NCI-H526 treated with DMSO at 0.1 percent for 48 hours (cell line): Measurements from ENCODE around the gene CRKL.
"Not testable (repeated sequence)": the region's sequence is repeated elsewhere in the genome, so short reads cannot be mapped to it uniquely, and the experiment has no call there.

Experiments used
- DNase-seq: peaks from one replicate; lab custom pipeline; 2025; lab: John Stamatoyannopoulos, UW

Gene CRKL

GRCh38 chr22:20933910-20934309, 16.7 kb downstream of the CRKL start:
- no peak for DNase-seq

GRCh38 chr22:20935049-20935448, 17.8 kb downstream of the CRKL start:
- not testable (repeated sequence) for DNase-seq

GRCh38 chr22:20935780-20936539, 18.8 kb downstream of the CRKL start:
- DNase-seq: not testable (repeated sequence)

GRCh38 chr22:20937031-20937793, 20.0 kb downstream of the CRKL start:
- no peak for DNase-seq

- no peak for DNase-seq
Observed at GRCh38 chr22:20937794-20938671, 20.8 kb downstream of the CRKL start.

- not testable (repeated sequence) for DNase-seq
Observed at GRCh38 chr22:20939457-20940185, 22.4 kb downstream of the CRKL start.

GRCh38 chr22:20940186-20940651, 23.0 kb downstream of the CRKL start:
- no peak for DNase-seq

- no peak for DNase-seq
Observed at GRCh38 chr22:20940904-20941385, 23.7 kb downstream of the CRKL start.

GRCh38 chr22:20942203-20942902, 25.1 kb downstream of the CRKL start:
- not testable (repeated sequence) for DNase-seq

GRCh38 chr22:20943104-20943933, 26.1 kb downstream of the CRKL start:
- DNase-seq: no peak

GRCh38 chr22:20944042-20944441, 26.8 kb downstream of the CRKL start:
- no peak for DNase-seq

GRCh38 chr22:20945578-20945934, 28.3 kb downstream of the CRKL start:
- DNase-seq: no peak

GRCh38 chr22:20946080-20946986, 29.1 kb downstream of the CRKL start:
- no peak for DNase-seq

- no peak for DNase-seq
Observed at GRCh38 chr22:20946991-20947390, 29.8 kb downstream of the CRKL start.

GRCh38 chr22:20948450-20948849, 31.2 kb downstream of the CRKL start:
- no peak for DNase-seq

- DNase-seq: no peak
Observed at GRCh38 chr22:20948989-20949388, 31.8 kb downstream of the CRKL start.

- no peak for DNase-seq
Observed at GRCh38 chr22:20949698-20950183, 32.5 kb downstream of the CRKL start.

- no peak for DNase-seq
Observed at GRCh38 chr22:20951151-20951931, 34.1 kb downstream of the CRKL start.
